Type B pancreatic cell (in vitro differentiated cells): ENCODE results near the gene RHPN2. TPM values are rescaled to one million over a fixed set of nuclear protein-coding genes. Genes with fewer than 3 reads are reported as not detected.

Source experiments
- DNase-seq: peaks from one replicate; pipeline ENCODE4 v3.0.0; 2021; ENCODE audit warnings: mixed read lengths; ENCODE audit not compliant: unreplicated experiment; ENCODE audit errors: extremely low spot score
- H3K27ac Mint-ChIP-seq: 2 replicates; pipeline ENCODE4 v1.8.0; 2021; ENCODE audit warnings: mild to moderate bottlenecking, mixed read lengths
- H3K27me3 Mint-ChIP-seq: 2 replicates; pipeline ENCODE4 v1.8.0; 2021; ENCODE audit warnings: mixed read lengths
- H3K36me3 Mint-ChIP-seq: 2 replicates; pipeline ENCODE4 v1.8.0; 2021; ENCODE audit warnings: mixed read lengths
- H3K4me1 Mint-ChIP-seq: one replicate; pipeline ENCODE4 v1.8.0; 2021; ENCODE audit warnings: mixed read lengths; ENCODE audit not compliant: unreplicated experiment
- H3K4me3 Mint-ChIP-seq: 2 replicates; pipeline ENCODE4 v1.8.0; 2021; ENCODE audit warnings: mild to moderate bottlenecking, mixed read lengths
- H3K9me3 Mint-ChIP-seq: 2 replicates; pipeline ENCODE4 v1.8.0; 2021; ENCODE audit warnings: mixed read lengths
- CTCF ChIP-seq: fragments of 200-600 bp; sonication (generic); conservative IDR thresholded peaks from 2 replicates; pipeline ENCODE4 v1.5.0; 2021; ENCODE audit warnings: antibody characterized with exemption, mild to moderate bottlenecking
- total RNA-seq: library from RNA; stranded (reverse); gene quantifications from 2 replicates; pipeline ENCODE4 v1.2.1, GENCODE V29; 2021; ENCODE audit warnings: low replicate concordance

Gene RHPN2
- total RNA-seq, 1 donor from 2014 or later: 31.6 TPM

DNA sequence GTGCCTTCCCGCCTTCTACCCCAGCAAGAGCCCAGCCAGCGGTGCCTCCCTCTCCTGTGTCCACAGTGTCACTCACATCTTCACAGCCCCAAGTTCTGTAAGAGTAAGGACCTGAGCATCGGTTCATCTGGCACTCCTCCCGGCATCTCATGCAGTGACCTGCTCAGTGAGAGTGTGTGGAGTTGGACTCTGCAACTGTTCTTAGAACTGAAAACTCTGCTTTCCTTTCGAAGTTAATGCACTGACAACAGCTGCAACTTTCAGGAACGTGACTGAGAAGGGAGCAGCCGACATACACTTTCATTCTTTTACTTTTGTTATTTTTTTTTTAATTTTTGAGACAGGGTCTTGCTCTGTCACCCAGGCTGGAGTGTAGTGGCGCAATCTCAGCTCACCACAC is 134.1 kb downstream of the RHPN2 start:
- Mint-ChIP-seq H3K4me3 (no peak overlapping the region), H3K9me3 (peaks cover 7% of the 10 kb centered on the region), H3K36me3 (peaks cover 49% of the 10 kb centered on the region), H3K4me1 (no peaks in the 10 kb centered on the region), H3K27ac (no peak overlapping the region), H3K27me3 (no peaks in the 10 kb centered on the region)
- no peak for TF ChIP-seq CTCF
- no peak for DNase-seq

- H3K36me3 Mint-ChIP-seq: peaks cover 38% of the 10 kb centered on the region
- H3K27ac Mint-ChIP-seq: no peak overlapping the region
- no peak overlapping the region for H3K4me3 Mint-ChIP-seq
- no peak for TF ChIP-seq CTCF
- H3K27me3 Mint-ChIP-seq: no peaks in the 10 kb centered on the region
- H3K9me3 Mint-ChIP-seq: peaks cover 7% of the 10 kb centered on the region
- DNase-seq: no peak
- no peaks in the 10 kb centered on the region for H3K4me1 Mint-ChIP-seq
Measured at GRCh38 chr19:32928806-32929205, 135.9 kb downstream of the RHPN2 start.

Other genes starting within 250 kb of the RHPN2 start
- 3.1 and 7.9 TPM in 2 replicates for gene SLC7A9, start 195.1 kb downstream of the RHPN2 start, total RNA-seq
- gene CEP89, start 92.9 kb downstream of the RHPN2 start, total RNA-seq: 29.1 and 37.7 TPM in 2 replicates
- gene FAAP24, start 92.6 kb downstream of the RHPN2 start, total RNA-seq: 4.3 and 4.5 TPM in 2 replicates
- gene GPATCH1, start 16.3 kb upstream of the RHPN2 start, total RNA-seq: 12.2 and 12.6 TPM in 2 replicates
- gene WDR88, start 67.2 kb upstream of the RHPN2 start, total RNA-seq: 0.45 TPM in 1 of 2 replicates, not detected in the other
- gene LRP3, start 129.4 kb upstream of the RHPN2 start, total RNA-seq: 24.2 and 49.6 TPM in 2 replicates
- 0.68 TPM in 1 of 2 replicates, not detected in the other for gene SLC7A10, start 161.0 kb upstream of the RHPN2 start, total RNA-seq
- 24.4 and 50.4 TPM in 2 replicates for gene CEBPA, start 237.6 kb upstream of the RHPN2 start, total RNA-seq